Measurements from ENCODE around the gene TKFC.
A peak's percentile ranks its signal among the peaks of the same experiment; 100 is the strongest.

The TKFC gene

GRCh38 chr11:61345954-61346843 is 13.2 kb downstream of the TKFC start:
- DNase-seq (ENCODE audit: low read depth): no peak

GRCh38 chr11:61347916-61348461 is 15.0 kb downstream of the TKFC start:
- no peak for DNase-seq (ENCODE audit: low read depth)

DNA sequence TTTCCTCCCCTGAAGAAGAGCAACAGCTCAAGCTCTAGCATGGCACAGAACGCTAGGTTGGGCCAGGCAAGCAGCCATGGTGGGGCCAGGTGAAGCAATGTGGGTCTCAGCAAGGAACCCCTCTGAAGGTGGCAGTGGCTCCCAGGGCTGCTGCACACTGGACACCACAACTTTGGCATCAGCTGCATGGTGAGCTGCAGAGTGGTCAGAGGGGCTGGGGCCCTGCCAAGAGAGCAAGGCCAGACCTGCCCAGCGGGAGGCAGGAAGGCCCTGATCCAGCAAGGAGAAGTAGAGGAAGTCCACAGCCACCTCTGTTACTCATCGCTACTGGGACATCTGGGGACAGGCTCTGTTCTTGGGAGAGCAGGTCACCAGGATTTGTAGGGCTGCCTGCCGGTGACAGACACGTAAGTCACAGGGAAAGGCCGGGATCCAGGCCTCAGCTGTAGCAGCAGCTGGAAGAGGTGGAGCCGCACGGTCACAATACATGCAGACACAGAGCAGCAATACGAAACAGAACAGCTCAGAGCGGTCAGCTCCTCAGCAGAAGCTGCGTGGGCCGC is 16.2 kb downstream of the TKFC start:
- no peak for DNase-seq (ENCODE audit: low read depth)

- no peak for DNase-seq (ENCODE audit: low read depth)
These were observed 16.9 kb downstream of the TKFC start for GRCh38 chr11:61349916-61350315.

GRCh38 chr11:61350336-61350735 is 17.3 kb downstream of the TKFC start:
- DNase-seq (ENCODE audit: low read depth): no peak

DNA sequence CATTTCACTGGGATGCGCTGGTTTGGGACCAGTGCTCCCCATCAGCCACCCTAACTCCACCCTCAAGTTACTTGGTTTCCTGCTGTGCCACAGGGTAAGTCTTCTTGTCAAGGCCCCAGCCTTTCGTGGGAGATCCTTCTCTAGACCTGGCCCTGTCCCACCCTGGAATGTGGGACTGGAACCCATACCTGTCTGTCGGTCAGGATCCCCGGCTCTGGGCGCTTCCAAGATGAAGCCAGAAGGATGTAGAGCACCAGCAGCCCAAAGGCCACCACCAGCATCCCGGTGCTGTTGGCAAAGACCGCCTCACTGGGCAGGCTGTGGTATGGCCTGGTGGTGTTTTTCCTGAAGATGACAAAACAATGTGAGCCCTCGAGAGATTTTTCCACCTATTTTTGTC is 17.8 kb downstream of the TKFC start:
- DNase-seq (ENCODE audit: low read depth): no peak

GRCh38 chr11:61352038-61352437 is 19.0 kb downstream of the TKFC start:
- no peak for DNase-seq (ENCODE audit: low read depth)

GRCh38 chr11:61353131-61354067 is 20.4 kb downstream of the TKFC start:
- DNase-seq (ENCODE audit: low read depth): no peak

GRCh38 chr11:61354208-61354607 is 21.2 kb downstream of the TKFC start:
- no peak for DNase-seq (ENCODE audit: low read depth)

DNA sequence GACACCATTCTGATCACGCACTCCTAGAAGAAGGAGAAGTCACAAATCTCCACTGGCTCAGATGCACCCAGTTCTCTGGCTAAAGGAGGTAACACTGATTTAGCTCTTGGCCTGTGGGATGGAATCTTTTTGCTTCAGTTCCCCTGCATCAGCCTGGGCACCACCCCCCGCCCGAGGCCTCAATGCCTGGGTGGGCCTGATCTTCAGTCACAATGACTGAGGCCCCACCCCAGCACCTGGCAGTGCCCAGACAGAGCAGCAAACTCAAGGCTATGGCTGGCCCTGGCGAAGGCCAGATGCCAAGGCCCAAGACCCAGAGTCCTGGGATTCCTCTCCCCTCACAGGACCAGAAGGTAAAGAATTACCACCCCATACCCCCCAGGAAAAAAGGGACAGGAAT is 23.7 kb downstream of the TKFC start:
- DNase-seq (ENCODE audit: low read depth): no peak

GRCh38 chr11:61357233-61357893 is 24.3 kb downstream of the TKFC start:
- DNase-seq (ENCODE audit: low read depth): no peak

DNA sequence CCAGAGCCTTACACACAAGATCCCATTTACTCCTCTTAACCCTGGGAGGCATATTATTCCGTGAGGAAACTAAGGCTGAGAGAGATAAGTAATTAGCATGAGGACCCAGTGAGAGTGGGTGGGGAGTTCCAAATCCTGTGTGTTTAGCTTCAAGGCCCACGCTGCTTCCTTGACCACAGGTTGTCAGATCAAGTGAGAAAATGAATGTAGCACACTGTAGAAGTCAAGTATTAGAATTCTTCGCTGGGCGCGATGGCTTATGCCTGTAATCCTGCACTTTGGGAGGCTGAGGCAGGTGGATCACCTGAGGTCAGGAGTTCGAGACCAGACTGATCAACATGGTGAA is 24.8 kb downstream of the TKFC start:
- DNase-seq (ENCODE audit: low read depth): no peak

DNA sequence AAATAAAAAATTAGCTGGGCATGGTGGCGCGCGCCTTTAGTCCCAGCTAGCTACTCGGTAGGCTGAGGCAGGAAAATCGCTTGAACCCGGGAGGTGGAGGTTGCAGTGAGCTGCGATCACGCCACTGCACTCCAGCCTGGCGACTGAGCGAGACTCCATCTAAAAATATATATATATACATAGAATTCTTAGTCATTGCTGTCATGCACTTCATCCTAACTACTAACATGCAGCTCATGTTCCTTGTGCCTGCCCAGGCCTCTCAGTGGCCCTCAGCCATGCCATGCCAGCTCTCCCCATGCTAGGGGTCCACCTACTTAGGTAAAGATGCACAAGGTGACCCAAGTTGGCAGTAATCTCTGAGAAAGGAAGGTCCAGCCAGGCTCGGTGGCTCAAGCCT is 25.5 kb downstream of the TKFC start:
- DNase-seq (ENCODE audit: low read depth): no peak

DNA sequence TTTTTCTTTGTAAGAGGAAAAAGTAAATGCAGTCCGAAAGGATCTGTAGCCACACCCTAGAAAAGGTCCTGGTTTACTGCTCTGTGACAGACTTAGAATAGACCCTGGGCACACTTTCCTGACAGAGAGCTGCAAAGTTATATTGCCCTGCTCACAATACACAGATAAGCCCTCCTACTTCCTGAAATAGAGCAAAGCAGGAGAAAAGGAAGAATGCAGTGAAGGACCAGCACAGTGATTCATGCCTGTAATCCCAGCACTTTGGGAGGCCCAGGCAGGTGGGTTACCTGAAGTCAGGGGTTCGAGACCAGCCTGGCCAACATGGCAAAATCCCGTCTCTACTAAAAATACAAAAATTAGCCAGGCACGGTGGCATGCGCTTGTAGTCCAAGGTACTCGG is 26.5 kb downstream of the TKFC start:
- DNase-seq (ENCODE audit: low read depth): no peak

DNA sequence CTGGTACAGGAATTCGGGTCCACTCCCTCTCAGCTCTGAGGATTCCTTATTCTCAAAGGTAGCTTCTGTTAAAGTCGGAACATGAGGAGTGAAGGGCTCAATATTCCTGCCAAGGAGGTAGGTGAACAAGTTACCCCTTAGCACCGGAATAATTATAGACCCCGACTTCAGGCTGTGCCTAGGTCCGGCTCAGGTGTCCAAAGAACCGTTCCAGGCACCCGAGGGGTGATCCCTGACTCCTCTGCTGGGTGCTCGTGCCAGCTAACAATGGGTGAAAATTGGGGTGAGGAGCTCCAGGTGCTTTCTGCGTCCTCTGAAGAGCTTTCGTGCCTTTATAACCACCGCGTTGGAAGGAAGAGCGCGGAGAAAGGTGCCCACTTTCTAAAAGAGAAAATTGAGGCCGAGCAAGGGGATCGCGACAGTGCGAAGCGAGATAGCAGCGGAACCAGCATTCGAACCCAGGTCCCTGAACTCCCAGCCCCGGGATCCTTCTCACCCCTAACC is 28.3 kb downstream of the TKFC start:
- DNase-seq (ENCODE audit: low read depth): no peak

- peak; percentile 90 for DNase-seq (ENCODE audit: low read depth)
These were observed 28.9 kb downstream of the TKFC start, which contains the start of the genes CYB561A3 and TMEM138 for GRCh38 chr11:61361741-61362541. TSS of gene CYB561A3 (minus strand) at chr11:61361882. CDS start at chr11:61356713, 5,169 bp downstream. TSS of gene TMEM138 (plus strand) at chr11:61362374. CDS start at chr11:61364391, 2,017 bp downstream.

DNA sequence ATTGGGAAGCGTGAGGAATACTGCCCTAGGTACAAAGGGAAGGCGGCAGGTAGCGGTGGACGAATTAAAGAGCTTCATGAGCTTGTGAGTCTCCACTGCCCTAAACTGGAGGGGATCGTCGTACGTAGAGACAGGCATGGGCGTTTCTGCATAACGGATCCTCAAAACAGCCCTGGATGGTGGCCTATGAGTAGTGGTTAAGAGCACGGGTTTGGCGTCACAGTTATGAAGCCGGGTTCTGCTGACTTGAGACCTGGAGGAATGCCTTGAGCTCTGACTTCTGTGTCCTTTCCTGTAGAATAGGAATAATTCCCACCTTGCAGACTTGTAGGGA is 29.5 kb downstream of the TKFC start:
- no peak for DNase-seq (ENCODE audit: low read depth)

DNA sequence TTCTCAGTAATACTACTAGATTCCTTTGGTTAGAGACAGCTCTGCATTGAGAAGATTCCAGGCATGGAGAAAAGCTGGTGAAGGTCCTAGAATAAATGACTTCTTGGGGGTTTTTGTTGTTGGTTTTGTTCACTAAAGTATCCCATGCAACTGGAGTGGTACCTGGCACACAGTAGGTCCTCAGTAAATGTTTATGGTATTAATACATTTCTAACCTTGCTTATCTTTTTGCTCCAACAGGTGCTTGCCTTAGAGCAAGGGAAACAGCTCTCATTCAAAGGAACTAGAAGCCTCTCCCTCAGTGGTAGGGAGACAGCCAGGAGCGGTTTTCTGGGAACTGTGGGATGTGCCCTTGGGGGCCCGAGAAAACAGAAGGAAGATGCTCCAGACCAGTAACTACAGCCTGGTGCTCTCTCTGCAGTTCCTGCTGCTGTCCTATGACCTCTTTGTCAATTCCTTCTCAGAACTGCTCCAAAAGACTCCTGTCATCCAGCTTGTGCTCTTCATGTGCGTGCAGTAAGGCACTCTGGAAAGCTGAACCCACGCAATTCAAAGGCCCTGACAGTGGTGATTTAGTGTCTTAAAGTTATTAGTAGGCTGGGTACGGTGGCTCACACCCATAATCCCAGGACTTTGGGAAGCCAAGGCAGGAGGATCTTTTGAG is 31.1 kb downstream of the TKFC start:
- no peak for DNase-seq (ENCODE audit: low read depth)

- no peak for DNase-seq (ENCODE audit: low read depth)
These were observed 34.4 kb downstream of the TKFC start for GRCh38 chr11:61367406-61367805.

DNA sequence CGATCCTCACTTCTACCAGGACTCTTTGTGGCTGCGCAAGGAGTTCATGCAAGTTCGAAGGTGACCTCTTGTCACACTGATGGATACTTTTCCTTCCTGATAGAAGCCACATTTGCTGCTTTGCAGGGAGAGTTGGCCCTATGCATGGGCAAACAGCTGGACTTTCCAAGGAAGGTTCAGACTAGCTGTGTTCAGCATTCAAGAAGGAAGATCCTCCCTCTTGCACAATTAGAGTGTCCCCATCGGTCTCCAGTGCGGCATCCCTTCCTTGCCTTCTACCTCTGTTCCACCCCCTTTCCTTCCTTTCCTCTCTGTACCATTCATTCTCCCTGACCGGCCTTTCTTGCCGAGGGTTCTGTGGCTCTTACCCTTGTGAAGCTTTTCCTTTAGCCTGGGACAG is 35.6 kb downstream of the TKFC start:
- no peak for DNase-seq (ENCODE audit: low read depth)
